K562 treated with DMSO at 1 percent for 12 hours (cell line): ENCODE data around the gene RNF149. TPM values are rescaled to one million over a fixed set of nuclear protein-coding genes. Genes with fewer than 3 reads are reported as not detected.

Source experiments
- total RNA-seq: library from RNA; unstranded; fragments of 300-600 nt; gene quantifications from 2 replicates; pipeline ENCODE4 v1.2.3, GENCODE V29; 2022; ENCODE audit not compliant: insufficient read depth

Gene RNF149
- total RNA-seq: 10.7 and 16.5 TPM in 2 replicates

GRCh38 chr2:101308432-101309210, at the start of gene RNF149:
TSS of gene RNF149 (minus strand) at chr2:101308701. CDS start at chr2:101308588, 113 bp downstream.

GRCh38 chr2:101252408-101253012, 56.0 kb downstream of the RNF149 start, which contains the start of gene CNOT11:
TSS of gene CNOT11 (plus strand) at chr2:101252886. CDS start at chr2:101252965, 79 bp downstream.

Other genes with a start within 250 kb of the RNF149 start
- gene TBC1D8, start 157.3 kb downstream of the RNF149 start, total RNA-seq: 3.3 and 6.4 TPM in 2 replicates
- 28.2 and 68.7 TPM in 2 replicates for gene CNOT11, start 55.8 kb downstream of the RNF149 start, total RNA-seq
- not detected in 2 replicates for gene CREG2, start 78.8 kb upstream of the RNF149 start, total RNA-seq
- not detected in 2 replicates for gene RFX8, start 166.4 kb upstream of the RNF149 start, total RNA-seq